Anterior cingulate cortex (tissue), 58 donors: ENCODE measurements around the gene PHLDA2.
"Not testable (repeated sequence)": the region's sequence is repeated elsewhere in the genome, so short reads cannot be mapped to it uniquely, and the experiment has no call there.

ENCODE experiments used
- DNase-seq, 58 donors: peaks; one replicate each; lab custom pipeline; 2025; lab: John Stamatoyannopoulos, UW

The PHLDA2 gene

DNA sequence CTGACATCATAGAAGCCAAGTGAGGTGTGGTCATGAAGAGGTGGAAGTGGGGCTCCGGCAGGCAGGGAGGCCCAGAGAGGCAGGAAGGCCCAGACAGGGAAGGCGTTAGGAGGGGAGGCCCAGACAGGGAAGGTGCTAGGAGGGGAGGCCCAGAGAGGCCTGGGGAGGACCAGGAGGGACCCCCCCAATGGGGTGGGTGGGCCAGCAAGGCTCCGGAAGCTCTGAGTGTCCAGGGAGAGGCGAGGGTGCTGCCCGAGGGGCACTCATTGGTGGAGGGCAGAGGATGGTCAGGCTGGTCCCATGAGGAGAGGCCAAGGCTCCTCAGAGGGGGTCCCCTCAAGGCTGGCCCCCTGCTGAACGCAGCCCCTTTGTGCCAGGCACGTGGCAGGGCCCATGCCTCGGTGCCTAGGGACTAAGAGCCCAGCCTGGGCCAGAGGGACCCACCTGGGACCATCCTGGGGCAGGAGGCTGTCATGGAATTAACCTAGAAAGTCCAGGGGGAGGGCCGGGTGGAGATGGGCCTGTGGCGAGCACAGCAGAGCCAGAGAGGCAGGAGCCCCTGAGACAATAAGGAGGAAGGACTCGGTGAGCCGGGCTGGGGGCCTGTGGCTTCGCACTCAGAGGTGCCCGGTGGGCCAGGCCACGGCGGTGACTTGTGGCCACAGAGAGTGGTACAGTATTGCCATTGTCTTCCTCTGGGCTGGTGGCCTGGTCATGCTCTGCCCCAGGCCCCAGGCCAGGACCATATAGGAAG lies 12.2 kb downstream of the PHLDA2 start:
- DNase-seq: no peak

DNA sequence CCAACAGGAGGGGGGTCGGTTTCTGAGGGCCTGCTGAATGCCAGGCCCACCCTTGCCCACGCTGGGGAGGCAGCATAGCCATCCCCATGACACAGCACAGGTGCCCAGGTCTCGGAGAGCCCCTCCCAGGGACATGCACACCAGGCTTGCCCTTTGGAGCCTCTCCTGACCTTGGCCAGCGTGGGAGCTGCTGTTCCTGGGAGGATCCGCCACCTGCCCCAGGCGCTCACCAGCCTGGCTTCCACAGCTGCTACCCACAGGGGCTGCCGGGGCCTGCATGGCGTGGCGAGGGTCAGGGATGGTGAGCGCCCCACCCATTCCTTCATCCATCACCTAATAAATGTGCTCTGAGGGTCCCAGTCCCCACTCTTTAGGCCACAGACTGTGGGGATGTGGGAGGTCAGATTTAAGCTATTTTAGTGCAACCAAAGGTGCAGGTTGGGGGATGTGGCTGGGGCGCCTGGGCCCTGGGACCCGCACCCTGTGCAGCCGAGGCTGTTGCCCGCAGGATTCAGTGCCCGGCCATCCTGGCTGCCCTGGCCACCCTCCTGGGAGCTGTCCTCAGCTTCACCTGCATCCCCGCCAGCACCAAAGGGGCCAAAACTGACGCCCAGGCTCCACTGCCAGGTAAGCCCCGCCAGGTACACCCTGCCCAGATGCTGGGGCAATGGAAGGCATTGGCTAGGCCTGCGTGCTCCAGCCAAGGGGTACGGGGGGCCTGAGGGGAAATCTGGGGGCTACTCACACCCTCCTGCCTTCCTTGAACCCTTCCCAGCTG lies 12.9 kb downstream of the PHLDA2 start:
- no peak for DNase-seq

DNA sequence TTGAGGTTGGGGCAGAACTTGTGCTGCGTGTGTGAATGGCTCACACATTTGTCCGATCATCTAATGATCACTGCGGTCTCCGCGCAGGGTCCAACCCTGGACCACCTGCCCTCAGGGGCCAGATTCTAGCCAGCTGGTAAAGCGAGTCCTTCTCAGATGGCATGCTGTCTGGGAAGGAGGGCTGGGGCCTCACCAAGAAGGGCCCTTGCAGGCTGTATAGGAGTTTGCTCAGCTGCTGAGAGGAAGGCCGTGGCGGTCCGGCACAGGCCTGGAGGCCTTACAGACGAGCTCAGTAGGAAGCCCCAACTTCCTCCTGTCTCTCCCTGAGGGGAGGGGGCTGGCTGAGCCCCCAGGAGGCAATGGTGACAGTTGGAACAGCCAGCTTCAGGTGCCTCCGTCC lies 13.7 kb downstream of the PHLDA2 start:
- no peak for DNase-seq

DNA sequence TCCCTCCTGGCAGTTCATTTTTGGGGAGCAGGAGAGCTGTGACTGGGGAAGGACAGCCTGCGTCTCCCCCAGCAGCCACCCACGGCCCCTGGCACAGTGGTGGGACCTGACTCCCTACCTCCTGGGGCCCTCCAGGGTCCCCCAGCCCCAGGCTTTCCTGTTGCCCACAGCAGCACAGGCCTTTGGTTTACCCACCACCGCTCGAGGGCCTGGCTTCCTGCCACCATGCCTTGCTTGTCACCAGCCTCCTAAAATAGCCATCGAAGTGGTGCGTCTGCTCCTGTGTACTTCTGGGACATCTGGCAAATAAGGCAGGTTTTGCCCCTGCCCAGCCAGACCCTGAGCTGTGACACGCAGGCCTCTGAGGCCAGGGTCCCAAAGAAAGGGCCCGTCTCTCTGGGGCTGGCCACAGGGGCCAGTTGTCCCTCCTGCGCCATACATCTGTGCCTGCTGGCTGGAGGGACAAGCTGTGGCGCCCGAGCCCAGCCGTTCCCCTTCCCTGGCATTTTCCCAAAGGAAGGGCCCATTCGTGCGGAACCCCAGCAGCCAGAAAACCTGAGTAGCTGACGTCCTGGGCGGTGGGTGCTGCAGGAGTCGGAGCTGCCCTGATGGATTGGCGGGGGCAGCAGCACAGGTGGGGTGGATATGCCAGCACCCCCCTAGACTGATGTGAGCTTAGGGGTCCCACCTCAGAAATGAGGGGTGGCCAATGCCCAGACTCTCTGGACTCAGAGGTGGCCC lies 14.6 kb downstream of the PHLDA2 start:
- peak in 9 of 58 donors; percentile 7 to 51 (median 35) for DNase-seq

DNA sequence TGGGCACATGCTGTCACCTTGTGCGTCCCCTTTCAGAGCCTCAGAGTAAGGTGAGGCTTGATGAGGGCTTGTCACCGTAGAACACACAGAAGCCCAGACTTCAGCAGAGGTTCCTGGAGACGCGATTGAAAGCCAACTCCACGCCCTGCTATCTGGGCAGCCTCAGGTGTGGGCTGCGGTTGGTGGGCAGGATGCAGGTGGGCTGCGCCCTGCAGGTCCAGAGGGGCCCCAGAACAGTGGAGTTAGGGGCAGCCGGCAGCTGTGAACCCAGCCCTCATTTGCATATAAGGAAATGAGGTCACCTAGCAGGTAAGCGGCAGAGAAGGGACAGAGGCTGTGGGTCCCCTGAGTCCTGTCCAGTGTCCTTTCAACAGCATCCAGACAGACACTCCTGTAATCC lies 15.4 kb downstream of the PHLDA2 start:
- no peak for DNase-seq

DNA sequence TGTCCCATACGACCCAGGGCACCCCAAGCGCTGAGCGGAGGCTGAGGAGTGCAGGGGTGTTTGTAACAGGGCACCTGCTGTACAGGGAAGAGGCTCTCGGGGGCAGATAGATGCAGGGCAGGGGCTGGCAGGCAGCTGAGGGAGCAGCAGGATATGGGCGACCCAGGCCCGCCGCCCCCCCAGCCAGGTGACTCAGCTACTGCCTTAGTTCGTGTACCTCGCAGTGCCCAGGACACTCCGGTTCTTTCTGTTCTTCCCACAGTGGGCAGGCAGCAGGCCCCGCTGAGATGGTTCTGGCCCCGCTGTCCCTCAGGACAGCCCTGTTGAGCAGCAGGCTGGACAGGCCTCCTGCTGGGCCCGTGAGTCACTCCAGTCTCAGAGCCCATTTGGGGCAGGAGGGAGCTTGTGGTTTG lies 16.2 kb downstream of the PHLDA2 start:
- no peak for DNase-seq

DNA sequence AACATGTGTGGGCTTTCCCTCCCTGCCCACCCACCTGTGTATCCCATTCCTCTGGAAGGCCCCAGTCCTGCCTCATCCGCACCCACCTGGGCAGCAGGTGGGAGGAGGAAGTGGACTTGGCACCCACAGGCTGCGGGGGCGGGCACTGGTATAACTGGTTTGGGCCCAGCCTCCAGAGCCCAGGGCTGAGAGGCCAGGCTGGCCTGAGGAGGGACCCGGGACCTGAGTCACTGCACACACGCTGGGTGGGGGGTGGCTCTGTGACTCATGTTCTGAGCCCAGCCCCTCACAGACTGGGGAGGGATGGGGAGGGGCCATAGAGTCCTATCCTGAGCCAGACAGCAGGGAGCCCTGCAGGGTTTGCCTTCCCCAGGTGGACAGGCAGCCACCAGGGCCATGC lies 16.7 kb downstream of the PHLDA2 start:
- DNase-seq: no peak

DNA sequence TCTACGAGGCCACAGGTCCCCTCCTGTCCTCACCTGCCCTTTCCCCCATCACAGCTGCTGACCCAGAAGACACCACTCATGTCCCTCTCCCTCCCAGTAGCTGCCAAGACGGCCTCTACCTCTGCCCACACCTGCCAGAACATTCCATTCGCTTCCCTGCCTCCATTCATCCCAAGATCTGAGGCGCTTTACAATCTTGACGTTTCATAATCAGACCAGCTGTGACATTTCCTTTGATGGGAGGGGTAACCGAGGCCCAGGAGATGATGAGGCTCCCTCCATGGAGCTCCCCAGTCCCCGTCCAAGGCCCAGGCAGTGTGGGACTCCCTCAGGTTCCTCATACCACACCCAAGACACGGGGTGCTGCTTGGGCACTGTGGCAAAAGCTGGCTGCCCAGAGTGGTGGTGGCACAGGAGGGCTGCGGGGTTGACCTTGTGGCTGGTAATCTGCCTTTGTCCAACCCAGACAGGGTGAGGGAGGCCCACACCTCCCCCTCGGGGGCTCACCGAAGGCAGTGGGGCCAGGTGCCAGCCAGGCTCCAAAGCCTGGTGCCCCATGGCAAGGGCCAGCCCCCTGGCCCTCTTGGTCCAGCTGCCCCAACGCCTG lies 17.3 kb downstream of the PHLDA2 start:
- DNase-seq: no peak

DNA sequence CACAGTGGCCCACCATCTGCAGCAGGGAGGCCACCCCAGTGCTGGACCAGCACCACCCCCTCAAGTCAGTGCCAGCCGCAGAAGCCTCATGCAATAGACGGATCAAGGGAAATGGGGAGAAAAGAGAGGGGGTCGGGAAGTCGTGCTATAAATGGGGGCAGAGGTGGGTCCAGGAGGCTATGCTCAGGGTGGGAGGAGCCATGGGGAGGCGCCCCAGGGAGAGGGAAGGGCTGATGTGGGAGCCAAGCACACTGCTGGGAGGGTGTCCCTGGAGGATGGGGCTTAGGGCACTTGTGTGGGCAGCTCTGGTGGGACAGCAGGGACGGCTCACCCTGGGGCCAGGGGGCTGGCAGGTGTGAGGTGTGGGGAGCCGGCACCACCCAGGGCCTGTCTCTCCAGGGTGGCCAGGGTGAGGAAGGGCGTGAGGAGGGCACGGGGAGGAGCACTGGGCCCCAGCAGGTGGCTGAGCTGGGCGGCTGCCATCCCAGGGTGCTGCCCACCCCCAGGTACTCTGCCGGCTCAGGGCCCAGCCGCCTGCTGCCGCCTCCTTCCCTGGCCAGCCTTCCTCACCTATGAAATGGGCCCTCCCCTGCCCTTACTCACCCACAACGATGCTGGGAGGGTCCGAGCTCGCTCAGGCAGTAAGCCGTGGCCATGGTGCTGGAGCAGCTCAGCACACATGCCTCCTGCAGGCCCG lies 18.0 kb downstream of the PHLDA2 start:
- DNase-seq: no peak

DNA sequence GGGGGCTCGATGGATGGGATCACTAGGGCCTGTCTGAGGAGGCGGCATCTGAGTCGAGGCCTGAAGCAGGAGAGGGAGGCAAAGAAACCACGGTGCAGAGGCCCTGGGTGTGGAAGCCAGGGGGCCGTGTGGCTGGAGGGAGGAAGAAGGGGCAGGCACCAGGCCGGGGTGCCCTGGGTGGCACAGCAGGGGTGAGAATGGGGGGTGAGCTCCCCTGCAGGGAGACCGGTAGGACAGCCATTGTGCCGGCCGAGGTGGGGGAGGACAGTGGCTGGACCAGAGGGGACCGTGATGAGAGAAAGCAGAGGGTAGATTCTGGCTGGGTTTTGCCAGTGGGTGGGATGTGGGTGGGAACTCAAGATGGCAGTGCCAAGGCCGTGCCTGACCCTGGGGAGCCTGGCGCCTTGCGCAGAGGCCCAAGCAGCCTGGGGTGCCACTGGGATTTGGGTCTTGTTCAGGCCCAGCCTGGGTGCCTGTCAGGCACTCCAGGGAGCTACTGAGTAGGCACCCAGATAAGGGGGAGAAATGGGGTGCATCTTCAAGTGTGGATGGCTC lies 18.7 kb downstream of the PHLDA2 start:
- DNase-seq: no peak

DNA sequence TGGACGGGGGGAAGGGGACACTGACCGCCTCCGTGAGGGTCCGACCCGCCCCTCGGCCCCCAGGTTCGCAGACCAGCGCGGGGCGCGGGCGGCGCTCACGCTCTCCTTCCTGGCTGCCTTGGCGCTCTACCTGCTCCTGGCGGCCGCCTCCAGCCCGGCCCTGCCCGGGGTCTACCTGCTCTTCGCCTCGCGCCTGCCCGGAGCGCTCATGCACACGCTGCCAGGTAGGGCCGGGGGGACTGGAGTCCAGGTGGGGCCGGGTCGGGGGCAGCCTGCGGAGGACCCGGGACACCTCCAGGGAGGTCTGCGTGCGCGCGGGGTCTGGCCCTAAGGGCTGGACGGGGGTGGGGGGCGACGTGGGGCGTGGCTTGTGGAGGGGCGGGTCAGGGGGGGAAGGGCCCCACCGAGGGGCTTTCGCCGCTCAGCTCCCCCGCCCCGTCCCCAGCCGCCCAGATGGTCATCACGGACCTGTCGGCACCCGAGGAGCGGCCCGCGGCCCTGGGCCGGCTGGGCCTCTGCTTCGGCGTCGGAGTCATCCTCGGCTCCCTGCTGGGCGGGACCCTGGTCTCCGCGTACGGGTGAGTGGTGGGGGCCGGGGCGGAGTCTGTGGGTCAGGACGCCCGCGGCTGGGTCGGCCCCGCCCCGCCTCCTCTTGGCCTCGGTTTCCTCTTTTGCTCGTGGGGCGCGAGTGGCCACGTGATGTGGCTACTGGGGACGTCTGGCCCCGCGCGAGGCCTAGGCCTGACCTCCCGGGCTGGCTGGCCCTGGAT lies 19.9 kb downstream of the PHLDA2 start:
- DNase-seq: no peak

DNA sequence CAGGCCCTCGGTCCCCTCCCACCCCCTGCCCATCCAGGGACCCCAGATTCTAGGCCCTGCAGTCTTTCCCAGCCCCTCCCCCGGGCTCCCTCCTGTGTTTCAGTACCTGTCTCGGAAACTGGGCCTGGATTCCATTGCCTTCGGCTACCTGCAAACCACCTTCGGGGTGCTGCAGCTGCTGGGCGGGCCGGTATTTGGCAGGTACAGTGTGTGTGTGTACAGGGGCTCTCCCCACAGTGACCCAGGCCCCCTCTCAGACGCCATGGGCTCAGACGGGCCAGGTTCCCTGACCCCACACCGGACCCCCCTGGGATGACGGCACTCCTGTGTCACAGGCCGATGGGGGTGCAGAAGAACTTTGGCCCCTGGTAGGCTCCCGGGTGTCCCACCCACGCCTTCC lies 21.1 kb downstream of the PHLDA2 start:
- no peak for DNase-seq

DNA sequence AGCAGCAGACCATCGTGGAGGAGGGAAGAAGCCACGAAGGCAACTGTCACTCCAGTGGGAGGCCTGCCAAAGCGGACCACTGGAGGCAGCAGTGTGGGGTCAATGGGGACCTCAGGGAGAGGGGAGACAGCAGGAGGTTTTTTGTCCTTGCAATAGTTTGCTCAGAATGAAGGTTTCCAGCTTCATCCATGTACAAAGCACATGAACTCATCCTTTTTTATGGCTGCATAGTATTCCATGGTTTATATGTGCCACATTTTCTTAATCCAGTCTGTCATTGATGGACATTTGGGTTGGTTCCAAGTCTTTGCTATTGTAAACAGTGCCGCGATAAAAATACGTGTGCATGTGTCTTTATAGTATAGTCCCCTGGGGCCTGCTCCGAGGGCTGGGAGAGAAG lies 23.9 kb downstream of the PHLDA2 start:
- DNase-seq: not testable (repeated sequence)

DNA sequence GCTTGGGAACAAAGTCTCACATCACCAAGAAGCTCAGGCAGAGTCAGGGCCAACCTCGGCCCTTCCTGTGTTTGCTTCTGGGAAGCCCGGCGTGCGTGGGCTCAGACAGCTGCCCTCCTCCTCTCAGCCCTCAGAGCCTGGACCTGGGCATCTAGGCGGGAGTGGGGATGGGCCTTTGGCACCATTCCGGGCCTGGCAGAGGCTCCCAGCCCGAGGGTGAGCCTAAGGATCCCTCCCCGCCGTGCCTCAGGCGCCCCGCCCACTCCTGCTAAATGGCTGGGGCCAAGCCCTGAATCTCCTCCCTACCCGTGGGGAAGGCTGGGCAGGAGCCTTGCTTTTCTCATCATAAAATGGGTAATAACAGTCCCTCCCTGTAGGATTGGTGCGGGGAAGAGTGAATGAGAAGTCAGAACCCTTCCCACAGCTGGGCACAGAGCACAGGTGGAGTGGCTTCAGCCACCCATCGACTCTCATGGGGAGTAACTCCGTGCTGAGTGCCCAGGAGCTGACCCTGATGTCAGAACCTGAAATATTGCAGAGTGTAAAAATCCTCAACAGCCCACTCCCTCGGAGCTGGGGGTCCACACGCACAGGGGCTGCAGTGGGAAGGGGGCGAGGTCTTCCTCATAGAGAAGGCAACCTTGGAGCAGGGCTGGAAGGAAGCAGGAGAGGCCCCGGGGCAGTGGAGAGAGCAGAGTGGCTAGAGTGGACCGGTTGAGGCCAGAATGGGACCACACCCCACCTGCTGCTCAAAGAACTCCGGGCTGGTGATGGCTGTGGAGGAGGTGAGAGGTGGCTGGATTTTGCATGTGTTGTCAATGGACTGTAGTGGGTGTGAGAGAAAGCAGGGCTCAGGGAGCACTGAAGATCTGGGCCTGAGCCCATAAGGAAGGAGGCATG lies 24.8 kb downstream of the PHLDA2 start:
- DNase-seq: no peak

DNA sequence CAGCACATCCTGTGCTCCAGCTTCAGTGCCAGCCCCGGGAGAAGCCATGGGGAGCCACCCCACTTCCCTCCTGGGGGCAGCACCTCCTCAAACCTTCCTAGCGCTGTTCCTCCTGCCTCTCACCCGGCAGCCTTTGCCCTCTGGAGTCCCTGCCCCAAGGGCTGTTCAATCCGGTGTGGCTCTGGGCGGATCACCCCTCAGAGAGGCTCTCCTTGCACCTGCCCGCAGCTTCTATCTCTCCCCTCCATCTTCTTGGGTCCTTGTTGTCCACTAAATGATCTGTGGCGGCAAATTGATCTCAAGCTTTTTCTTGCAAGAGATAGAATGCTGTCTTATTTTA lies 25.6 kb downstream of the PHLDA2 start:
- no peak for DNase-seq

DNA sequence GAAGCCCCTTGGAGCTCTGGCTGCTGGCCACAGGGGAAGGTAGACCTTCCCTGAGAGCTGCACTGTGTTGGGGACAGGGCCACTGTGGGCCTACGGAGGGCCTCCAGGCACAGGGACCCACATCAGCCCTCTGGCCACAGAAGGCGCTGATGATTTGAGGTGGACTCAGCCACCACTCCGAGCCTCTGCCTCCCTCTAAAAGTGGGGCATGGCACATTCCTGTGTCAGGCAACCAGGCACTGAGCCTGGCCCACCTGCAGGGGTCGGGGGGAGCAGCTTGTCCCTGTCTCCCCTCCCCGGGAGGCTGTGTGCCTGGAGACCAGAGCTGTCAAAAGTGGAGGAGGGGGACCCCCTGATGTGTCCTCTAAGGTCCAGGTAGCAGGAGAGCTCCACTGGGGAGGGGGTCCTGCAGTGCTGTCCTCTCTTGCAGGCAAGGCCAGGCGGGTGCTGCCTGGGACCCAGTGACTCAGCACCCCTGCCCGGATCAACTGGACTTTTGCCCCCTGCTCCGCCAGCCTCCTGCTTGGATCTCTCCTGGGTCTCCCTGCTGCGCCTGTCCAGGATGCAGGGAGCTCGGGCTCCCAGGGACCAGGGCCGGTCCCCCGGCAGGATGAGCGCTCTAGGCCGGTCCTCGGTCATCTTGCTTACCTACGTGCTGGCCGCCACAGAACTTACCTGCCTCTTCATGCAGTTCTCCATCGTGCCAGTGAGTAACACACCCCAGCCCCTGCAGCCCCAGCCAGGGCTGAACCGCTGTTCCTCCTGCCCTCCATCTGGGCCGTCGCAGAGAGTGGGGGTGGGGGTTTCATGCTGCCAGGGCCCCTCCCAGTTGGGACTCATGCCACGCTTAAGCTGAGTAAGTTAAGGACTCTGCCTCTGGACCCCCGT lies 26.2 kb downstream of the PHLDA2 start:
- DNase-seq: no peak
